Panc1 (cell line): ENCODE results near the gene INAVA. TPM values are rescaled to one million over a fixed set of nuclear protein-coding genes. Genes with fewer than 3 reads are reported as not detected.

Experiments
- ATAC-seq: fragments of 200-7000 bp; cut with Tn5 transposase; 2 replicates; pipeline ENCODE4 v1.9.1; 2020; ENCODE audit warnings: mild to moderate bottlenecking, moderate library complexity
- BruUV-seq: library from RNA; stranded (reverse); fragments of 400-500 nt; replicated peaks from 2 replicates; lab custom pipeline; 2021; lab: Mats Ljungman, UMichigan
- CTCF ChIA-PET: fragments of 300-600 bp; sonication (Branson Sonifier 250); formaldehyde crosslinking; loops from one replicate; lab custom pipeline; 2022; ENCODE audit warnings: antibody characterized with exemption; lab: Charles Lee
- POLR2A ChIA-PET: fragments of 300-600 bp; sonication (Branson Sonifier 250); formaldehyde crosslinking; loops from one replicate; lab custom pipeline; 2022; ENCODE audit warnings: antibody characterized with exemption; lab: Charles Lee
- DNase-seq: peaks from one replicate; pipeline ENCODE4 v3.0.0-alpha.2; 2010; ENCODE audit warnings: low read depth, low spot score
- H3K27ac ChIP-seq: 2 replicates; pipeline ENCODE4 v1.5.1; 2011; ENCODE audit warnings: mild to moderate bottlenecking, low read length, inconsistent platforms
- H3K27me3 ChIP-seq: fragments of 200-500 bp; sonication (Bioruptor generic); 2 replicates; pipeline ENCODE4 v1.6.0; 2014; ENCODE audit warnings: low read length, inconsistent platforms; ENCODE audit not compliant: control insufficient read depth, insufficient read depth
- H3K36me3 ChIP-seq: fragments of 200-500 bp; sonication (Bioruptor generic); 2 replicates; pipeline ENCODE4 v1.5.1; 2014; ENCODE audit warnings: inconsistent platforms, mild to moderate bottlenecking, low read length, moderate library complexity; ENCODE audit not compliant: control insufficient read depth, insufficient read depth
- H3K4me1 ChIP-seq: 2 replicates; pipeline ENCODE4 v1.5.1; 2011; ENCODE audit warnings: inconsistent platforms, mild to moderate bottlenecking, low read length, moderate library complexity; ENCODE audit not compliant: control insufficient read depth, insufficient read depth
- H3K4me3 ChIP-seq, 2 experiments: 2 replicates each; pipeline ENCODE4 v1.5.1; 2011 to 2012; ENCODE audit warnings: low read depth in 2 of 2, low read length in 2 of 2, mild to moderate bottlenecking in 2 of 2, inconsistent platforms in 1 of 2, moderate library complexity in 1 of 2
- H3K9me3 ChIP-seq: fragments of 200-500 bp; sonication (Bioruptor generic); 2 replicates; pipeline ENCODE4 v1.5.1; 2014; ENCODE audit warnings: low read depth, mild to moderate bottlenecking, inconsistent platforms, low read length, moderate library complexity; ENCODE audit not compliant: control insufficient read depth, insufficient read depth
- POLR2AphosphoS5 ChIP-seq: IDR thresholded peaks from 2 replicates; pipeline ENCODE4 v1.6.1; 2012; ENCODE audit warnings: mild to moderate bottlenecking, low read depth, low read length, moderate library complexity
- SIN3A ChIP-seq: IDR thresholded peaks from 2 replicates; pipeline ENCODE4 v1.6.1; 2012; ENCODE audit warnings: low read depth, mild to moderate bottlenecking, low read length, moderate library complexity, borderline replicate concordance; ENCODE audit not compliant: insufficient read depth
- TCF7L2 ChIP-seq: IDR thresholded peaks from 2 replicates; pipeline ENCODE4 v1.6.1; 2011; ENCODE audit warnings: mild to moderate bottlenecking, low read depth, low read length, inconsistent platforms
- in situ Hi-C: cut with HindIII; loops from 2 replicates; pipeline ENCODE4 v1.10.0; 2016; ENCODE audit warnings: low sequenced_read_pairs, low pct_unique_long_range_greater_than_20kb
- intact Hi-C: fragments of 100-400 bp; cut with micrococcal nuclease; formaldehyde crosslinking; loops from one replicate; pipeline ENCODE4 v1.10.0; 2022; ENCODE audit not compliant: unreplicated experiment
- total RNA-seq: library from RNA; stranded (reverse); gene quantifications from one replicate; pipeline ENCODE4 v1.2.1, GENCODE V29; 2021; ENCODE audit not compliant: unreplicated experiment
- TF ChIP-seq, protein P1 (sequence below), 2 experiments: IDR thresholded peaks; 2 replicates each; pipeline ENCODE4 v1.6.1; 2011 to 2012; ENCODE audit warnings: low read depth in 2 of 2, control low read depth in 1 of 2, low read length in 1 of 2, mild to moderate bottlenecking in 1 of 2, moderate library complexity in 1 of 2; ENCODE audit not compliant: insufficient read depth in 1 of 2
- TF ChIP-seq, protein P2 (sequence below): fragments of 450-650 bp; IDR thresholded peaks from 2 replicates; pipeline ENCODE4 v1.5.1; 2017; ENCODE audit warnings: mild to moderate bottlenecking

Gene INAVA
- total RNA-seq, 1 experiment from 2014 or later: 3.6 TPM

DNA sequence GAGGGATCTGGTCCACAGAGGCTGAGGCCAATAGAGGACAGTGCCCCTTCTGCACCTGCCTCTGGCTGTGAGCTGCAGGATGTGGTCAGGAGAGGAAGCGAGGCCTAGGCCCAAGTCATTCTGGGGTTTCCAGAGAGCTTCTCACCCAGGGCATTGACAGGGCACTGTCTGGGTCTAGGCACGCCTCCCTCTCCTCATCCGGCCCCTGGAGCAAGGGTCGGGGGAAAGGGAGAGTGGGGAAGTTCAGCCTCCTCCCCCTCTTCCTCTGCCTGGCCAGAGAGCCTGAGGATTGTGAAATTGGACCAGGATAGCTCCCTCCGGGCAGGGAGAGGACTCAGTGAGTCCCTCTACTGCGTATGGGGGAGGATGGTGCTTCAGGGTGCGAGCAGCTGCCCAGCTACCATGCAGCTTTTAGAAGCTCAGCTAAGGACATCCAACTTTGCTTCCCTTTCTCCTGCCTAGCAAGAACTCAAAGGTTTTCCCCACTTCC lies 6.3 kb upstream of the INAVA start:
- in situ Hi-C loops: no loop called here
- intact Hi-C loops: no loop called here
- DNase-seq: no peak
- H3K9me3 ChIP-seq: no peaks in the 10 kb centered on the region
- BruUV-seq: no TSS peak
- no peak for TF ChIP-seq POLR2AphosphoS5
- TF ChIP-seq SIN3A: no peak
- TF ChIP-seq, protein P1, sequence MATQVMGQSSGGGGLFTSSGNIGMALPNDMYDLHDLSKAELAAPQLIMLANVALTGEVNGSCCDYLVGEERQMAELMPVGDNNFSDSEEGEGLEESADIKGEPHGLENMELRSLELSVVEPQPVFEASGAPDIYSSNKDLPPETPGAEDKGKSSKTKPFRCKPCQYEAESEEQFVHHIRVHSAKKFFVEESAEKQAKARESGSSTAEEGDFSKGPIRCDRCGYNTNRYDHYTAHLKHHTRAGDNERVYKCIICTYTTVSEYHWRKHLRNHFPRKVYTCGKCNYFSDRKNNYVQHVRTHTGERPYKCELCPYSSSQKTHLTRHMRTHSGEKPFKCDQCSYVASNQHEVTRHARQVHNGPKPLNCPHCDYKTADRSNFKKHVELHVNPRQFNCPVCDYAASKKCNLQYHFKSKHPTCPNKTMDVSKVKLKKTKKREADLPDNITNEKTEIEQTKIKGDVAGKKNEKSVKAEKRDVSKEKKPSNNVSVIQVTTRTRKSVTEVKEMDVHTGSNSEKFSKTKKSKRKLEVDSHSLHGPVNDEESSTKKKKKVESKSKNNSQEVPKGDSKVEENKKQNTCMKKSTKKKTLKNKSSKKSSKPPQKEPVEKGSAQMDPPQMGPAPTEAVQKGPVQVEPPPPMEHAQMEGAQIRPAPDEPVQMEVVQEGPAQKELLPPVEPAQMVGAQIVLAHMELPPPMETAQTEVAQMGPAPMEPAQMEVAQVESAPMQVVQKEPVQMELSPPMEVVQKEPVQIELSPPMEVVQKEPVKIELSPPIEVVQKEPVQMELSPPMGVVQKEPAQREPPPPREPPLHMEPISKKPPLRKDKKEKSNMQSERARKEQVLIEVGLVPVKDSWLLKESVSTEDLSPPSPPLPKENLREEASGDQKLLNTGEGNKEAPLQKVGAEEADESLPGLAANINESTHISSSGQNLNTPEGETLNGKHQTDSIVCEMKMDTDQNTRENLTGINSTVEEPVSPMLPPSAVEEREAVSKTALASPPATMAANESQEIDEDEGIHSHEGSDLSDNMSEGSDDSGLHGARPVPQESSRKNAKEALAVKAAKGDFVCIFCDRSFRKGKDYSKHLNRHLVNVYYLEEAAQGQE (IDR thresholded peaks at IDR 0.05; ENCODE audit: insufficient read depth in 1 of 2, low read depth in 2 of 2, low read length in 1 of 2): no peak
- TF ChIP-seq, protein P2, sequence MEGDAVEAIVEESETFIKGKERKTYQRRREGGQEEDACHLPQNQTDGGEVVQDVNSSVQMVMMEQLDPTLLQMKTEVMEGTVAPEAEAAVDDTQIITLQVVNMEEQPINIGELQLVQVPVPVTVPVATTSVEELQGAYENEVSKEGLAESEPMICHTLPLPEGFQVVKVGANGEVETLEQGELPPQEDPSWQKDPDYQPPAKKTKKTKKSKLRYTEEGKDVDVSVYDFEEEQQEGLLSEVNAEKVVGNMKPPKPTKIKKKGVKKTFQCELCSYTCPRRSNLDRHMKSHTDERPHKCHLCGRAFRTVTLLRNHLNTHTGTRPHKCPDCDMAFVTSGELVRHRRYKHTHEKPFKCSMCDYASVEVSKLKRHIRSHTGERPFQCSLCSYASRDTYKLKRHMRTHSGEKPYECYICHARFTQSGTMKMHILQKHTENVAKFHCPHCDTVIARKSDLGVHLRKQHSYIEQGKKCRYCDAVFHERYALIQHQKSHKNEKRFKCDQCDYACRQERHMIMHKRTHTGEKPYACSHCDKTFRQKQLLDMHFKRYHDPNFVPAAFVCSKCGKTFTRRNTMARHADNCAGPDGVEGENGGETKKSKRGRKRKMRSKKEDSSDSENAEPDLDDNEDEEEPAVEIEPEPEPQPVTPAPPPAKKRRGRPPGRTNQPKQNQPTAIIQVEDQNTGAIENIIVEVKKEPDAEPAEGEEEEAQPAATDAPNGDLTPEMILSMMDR: no peak
- no peak for TF ChIP-seq TCF7L2
- no peaks in the 10 kb centered on the region for H3K27me3 ChIP-seq
- CTCF ChIA-PET: no interaction called here
- POLR2A ChIA-PET: no interaction called here
- H3K27ac ChIP-seq: no peak overlapping the region
- H3K36me3 ChIP-seq: no peaks in the 10 kb centered on the region
- peaks cover 9% of the 10 kb centered on the region for H3K4me1 ChIP-seq
- no peak overlapping the region for H3K4me3 ChIP-seq
- ATAC-seq: no peak

- no peak for DNase-seq
- H3K4me1 ChIP-seq: peaks cover 18% of the 10 kb centered on the region
- no peak for TF ChIP-seq SIN3A
- no peak overlapping the region for H3K4me3 ChIP-seq
- H3K9me3 ChIP-seq: no peaks in the 10 kb centered on the region
- H3K27me3 ChIP-seq: no peaks in the 10 kb centered on the region
- CTCF ChIA-PET: no interaction called here
- in situ Hi-C loops (no loop called here), intact Hi-C loops (no loop called here)
- BruUV-seq: no TSS peak
- ATAC-seq: no peak
- H3K36me3 ChIP-seq: no peaks in the 10 kb centered on the region
- POLR2A ChIA-PET: no interaction called here
- H3K27ac ChIP-seq: no peak overlapping the region
These were observed 5.1 kb upstream of the INAVA start for GRCh38 chr1:200889571-200889970.

DNA sequence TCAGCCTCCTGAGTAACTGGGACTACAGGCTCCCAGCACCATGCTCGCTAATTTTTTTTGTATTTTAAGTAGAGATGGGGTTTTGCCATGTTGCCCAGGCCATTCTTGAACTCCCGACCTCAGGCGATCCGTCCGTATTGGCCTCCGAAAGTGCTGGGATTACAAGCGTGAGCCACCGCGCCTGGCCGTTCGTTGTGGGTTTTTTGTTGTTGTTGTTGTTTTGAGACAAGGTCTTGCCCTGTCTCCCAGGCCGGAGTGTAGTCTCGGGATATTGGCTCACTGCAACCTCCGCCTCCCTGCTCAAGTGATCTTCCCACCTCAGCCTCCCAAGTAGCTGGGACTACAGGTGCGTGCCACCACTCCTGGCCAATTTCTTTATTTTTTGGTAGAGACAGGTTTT lies 4.7 kb upstream of the INAVA start:
- BruUV-seq: no TSS peak
- H3K27me3 ChIP-seq: no peaks in the 10 kb centered on the region
- no peak for DNase-seq
- H3K4me3 ChIP-seq: no peak overlapping the region
- in situ Hi-C loops (no loop called here), intact Hi-C loops (no loop called here)
- no peaks in the 10 kb centered on the region for H3K9me3 ChIP-seq
- H3K4me1 ChIP-seq: peaks cover 19% of the 10 kb centered on the region
- ATAC-seq: no peak
- ChIA-PET CTCF (interaction anchor here (0.7 kb wide), 1 partner anchor 1817 kb away, joined by 3 read pairs; no protein-coding TSS in a partner anchor), POLR2A (no interaction called here)
- TF ChIP-seq, protein P2: no peak
- TF ChIP-seq TCF7L2 (no peak), POLR2AphosphoS5 (no peak), SIN3A (no peak)
- TF ChIP-seq, protein P1 (IDR thresholded peaks at IDR 0.05; ENCODE audit: insufficient read depth in 1 of 2, low read depth in 2 of 2, low read length in 1 of 2): no peak
- no peaks in the 10 kb centered on the region for H3K36me3 ChIP-seq
- H3K27ac ChIP-seq: no peak overlapping the region
